Activated CD8-positive, alpha-beta memory T cell treated with anti-CD3 and anti-CD28 coated beads for 24 hours (primary cell): ENCODE data around the gene ZNF536.
"Not testable (repeated sequence)": the region's sequence is repeated elsewhere in the genome, so short reads cannot be mapped to it uniquely, and the experiment has no call there.

Experiments used
- DNase-seq: peaks from one replicate; pipeline ENCODE4 v3.0.0-alpha.2; 2020

The ZNF536 gene

DNA sequence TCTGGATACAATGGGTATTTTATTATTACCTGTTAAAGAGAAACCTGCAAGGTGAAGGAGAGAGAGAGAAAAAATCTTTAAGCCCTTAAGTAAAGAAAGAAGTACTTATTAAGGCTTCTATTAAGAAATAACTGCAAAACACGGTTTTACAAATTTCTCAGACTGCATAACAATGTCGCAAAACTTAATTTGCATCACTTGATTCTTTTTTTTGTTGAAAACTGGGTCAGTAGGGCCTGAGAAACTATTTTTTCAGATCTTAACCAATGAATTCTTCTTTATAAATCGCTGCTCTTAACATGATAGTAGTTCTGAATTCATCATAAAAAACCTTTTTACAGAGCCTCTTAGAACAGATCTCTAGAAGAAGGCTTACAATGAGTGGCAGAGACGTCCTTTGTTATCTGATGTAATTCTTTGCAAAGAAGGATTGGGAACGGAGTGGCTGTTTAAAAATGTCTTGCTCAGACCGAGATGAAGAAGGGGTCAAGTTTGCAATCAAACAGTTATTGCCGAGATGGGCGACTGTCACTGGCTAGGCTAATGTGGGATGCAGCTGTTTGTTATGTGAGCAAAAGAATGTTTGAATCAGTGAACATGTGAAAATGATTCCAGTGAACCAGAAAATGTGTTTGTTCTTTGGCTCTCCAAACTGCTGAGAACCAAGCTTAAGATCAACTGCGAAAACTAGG lies 76.3 kb downstream of the ZNF536 start:
- DNase-seq: no peak

DNA sequence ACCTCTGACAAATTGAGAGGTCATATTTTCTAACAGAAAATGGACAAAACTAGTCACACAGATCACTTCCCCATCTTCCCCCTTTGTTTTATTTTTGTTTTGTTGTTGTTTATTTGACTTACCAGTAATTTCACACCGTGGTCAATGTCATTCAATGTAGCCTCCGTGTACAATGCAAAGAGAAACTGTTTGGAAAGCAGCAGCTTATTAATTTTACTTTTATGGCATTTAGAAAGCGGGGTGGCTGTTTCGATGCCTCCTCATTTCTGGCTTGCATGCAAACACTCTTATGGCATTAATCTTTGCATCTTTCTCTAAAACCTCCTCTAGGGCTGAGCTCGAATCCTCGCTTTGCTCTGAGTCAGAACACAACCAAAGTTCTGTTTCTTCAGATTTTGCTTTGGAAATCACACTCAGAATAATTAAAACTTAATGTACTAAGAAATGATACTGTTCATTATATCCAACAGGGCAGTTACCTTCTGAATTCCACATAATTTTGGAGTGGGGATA lies 77.0 kb downstream of the ZNF536 start:
- DNase-seq: no peak

DNA sequence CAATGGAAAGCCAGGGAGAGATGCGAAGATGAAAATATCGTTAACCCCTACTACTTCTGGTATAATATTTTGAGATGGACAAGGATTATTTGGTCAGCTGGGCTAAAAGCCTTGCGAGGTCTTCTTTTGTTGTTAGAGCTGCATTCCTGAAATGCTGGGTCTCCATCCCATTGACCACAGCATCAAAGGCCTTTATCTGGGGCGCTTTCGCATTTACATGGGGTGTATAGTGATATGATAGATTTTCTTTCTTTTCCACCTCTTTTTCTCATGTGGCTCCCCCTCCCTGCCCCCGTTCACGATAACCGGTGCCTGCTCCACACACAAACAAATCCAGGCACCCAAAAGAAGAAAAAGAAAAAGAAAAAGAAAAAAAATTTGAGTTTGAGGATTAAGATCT lies 77.5 kb downstream of the ZNF536 start:
- no peak for DNase-seq

DNA sequence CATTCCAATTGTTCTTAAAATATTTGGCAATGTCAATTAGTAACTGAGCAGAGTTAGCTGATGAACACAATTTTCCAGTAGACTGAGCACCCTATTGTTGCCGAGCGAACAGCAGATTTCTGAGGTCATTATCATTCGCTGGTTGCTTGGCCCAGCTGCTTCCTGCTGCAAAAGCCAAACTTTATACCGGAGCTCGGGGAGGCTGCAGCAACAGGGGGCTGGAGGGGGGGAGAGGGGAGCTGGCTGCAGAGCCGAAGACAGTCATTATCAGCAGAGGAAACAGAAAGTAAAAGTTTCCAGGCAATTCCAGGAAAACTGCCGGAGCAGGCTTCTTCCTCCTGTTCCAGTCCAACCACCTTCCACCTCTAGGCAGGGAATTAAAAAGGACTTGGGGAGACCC lies 77.9 kb downstream of the ZNF536 start:
- no peak for DNase-seq

DNA sequence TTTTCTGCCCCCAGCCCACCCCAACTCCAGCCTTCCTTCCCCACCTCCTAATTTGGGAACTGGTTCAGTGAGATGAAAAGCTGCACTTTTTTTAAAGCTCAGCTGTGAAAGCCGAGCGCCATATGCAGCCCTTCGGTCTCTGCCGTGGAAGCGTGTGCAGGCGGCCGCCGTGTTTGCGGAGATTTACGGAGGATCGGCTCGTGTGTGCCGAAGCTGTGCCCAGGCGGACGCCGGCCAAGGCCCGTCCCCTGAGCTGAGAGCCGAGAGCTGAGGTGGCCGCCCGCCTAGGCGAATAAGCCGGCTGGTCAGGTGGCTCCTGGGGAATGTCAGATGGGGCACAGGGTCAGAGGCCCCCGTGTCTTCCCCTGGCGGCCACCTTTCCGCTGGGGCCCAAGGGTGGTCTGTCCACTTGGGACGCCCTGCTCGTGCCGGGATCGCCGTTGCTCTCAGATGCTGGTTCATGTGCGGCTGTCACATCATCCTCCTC lies 78.7 kb downstream of the ZNF536 start:
- no peak for DNase-seq

DNA sequence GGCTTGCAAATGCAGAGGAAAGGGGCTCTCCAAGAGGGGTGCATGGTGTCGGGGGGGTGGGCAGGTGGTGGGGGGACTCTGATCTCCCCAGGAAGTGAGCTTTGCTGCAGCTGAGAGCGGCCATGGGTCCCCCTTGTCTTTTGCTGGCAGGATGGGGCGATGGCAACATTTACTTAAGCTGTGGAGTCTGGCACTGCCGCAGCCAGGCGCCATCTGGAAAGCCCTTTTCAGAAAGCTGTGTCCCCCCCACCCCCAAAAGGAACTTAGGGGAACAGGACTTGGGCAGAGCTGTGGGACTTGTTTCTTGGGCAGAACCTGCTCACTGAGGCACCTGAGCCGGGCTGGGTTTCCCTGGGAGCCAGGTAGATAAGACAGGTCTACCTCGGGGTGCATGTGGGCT lies 80.7 kb downstream of the ZNF536 start:
- no peak for DNase-seq

DNA sequence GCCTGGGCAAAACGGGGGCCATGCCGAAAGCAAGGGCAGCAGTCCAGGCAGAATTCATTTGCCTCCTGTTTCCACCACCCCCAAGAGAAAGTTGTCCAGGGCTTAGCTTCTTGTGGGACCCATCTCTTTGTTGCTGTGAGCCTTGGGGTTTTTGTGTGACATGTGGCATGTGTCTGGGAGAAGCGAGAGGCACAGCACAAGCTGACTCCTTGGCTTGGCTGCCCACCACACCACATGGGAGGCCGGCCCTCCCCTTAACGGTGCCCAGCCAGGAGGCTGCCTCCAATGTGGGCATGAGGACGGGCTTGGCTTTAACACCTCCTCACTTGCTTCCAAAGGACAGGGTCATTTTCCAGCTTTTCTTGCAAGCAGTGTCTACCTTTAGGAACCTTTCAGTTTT lies 81.6 kb downstream of the ZNF536 start:
- DNase-seq: no peak

DNA sequence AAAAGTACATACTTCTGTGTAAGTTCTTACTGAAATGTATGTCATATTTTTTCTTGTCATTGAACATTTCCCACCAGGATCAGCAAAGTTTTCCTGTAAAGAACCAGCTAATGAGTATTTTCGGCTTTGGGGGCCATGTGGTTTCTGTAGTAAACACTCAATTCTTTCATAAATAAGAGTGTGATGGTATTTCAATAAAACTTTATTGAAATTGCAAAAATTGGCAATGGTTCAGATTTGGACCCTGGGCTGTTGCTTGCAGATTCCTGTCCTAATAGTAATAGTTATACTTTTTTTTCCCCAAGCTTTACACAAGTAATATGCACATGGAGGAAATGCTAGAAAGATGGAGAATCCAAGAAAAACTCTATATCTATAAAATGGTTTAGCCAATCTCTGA lies 83.7 kb downstream of the ZNF536 start:
- no peak for DNase-seq

DNA sequence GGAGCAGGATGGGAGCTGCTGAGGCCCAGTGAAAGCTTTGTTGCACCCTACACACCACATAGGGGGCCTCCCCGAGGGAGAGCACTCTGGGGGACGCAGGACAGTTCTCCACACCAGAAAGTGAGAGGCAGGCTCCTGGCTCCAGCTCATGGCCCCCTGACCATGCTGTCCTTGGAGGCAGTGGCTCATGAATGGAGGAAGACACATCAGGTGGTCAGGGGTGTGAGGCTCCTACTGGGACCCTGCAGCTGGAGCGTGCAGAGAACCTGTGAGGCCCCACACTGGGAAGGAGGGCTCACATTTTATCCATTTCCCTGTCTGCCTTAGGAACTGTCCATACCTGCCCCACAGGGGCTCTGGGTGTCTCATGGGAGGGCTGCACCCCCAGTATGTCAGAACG lies 85.3 kb downstream of the ZNF536 start:
- DNase-seq: no peak

DNA sequence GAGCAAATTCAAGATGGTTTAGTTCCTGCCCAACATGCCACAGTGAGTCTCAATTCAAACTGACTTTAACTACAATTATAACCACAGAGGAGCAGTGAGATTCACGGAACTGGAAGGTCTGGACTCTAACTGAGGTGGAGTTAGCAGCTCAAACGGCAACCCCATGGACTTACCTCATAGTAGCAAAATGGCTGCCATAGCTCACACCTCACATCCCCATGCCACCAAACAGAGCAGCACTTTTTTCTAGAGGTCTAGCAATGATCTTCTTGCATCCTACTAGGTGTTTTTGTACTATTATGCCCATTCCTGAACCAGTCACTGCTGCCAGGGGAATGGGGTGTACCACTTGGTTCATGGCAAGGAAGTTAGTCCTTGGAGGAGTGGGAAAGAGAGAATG lies 87.7 kb downstream of the ZNF536 start:
- DNase-seq: no peak

DNA sequence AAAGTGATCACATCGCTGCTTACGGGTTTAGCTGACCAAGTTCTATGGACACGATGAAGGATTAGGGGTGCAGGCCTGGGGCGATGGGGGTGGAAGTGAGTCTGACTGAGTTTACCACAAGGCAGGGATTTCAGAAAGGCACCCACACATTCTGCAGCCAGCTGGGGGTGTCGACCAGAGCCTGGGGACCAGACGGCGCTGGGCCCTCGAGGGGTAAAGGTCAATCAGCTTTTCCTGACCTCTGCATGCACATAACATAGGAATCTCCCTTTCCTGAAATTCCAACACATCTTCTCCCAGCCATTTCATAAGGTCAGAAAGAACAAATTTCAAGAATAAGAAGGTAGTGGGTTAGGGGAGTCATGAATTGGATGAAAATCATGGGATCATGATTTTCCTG lies 92.0 kb downstream of the ZNF536 start:
- DNase-seq: no peak

DNA sequence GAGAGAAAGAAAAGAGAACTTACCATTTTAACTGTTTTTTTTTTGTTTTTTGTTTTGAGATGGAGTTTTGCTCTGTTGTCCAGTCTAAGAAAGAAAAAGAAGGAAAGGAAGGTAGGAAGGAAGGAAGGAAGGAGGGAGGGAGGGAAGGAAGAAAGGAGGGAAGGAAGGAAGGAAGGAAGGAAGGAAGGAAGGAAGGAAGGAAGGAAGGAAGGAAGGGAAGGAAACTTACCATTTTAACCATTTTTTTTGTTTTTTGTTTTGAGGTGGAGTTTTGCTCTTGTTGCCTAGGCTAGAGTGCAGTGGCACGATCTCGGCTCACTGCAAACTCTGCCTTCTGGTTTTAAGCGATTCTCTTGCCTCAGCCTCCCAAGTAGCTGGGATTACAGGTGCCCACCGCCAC lies 94.4 kb downstream of the ZNF536 start:
- DNase-seq: not testable (repeated sequence)

DNA sequence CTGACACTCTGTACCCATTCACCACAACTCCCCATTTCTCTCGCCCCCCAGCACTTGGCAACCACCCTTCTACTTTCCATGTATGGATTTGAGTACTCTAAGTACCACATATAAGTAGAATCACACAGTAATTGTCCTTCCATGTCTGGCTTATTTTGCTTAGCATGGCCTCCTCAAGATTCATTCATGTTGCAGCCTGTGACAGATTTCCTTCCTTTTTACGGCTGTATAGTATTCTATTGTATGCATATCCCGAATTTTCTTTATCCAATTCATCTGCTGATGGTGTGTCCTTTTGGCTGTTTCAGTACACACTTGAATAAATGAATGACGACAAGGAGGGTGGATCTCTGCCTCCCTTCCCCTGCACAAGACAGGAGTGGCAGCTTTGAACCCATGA lies 95.1 kb downstream of the ZNF536 start:
- DNase-seq: no peak

DNA sequence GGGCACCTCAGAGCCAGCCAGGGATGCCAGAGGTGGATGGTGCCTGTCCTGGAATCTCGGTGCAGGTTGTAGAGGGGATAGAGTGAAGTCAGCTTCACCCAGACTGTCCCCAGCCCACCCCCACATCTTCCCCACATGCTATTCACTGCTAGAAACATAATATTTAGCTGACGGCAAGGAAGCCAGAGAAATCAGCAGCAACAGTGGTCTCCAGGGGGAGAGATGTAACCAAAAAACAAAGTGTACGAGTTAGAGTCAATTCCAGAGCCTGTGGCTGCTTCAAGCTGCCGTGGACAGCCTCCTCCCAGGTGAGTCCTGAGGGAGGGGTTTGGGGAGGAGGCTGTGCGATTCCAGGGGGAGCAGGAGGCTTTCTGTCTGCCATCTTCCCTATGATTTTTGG lies 97.6 kb downstream of the ZNF536 start:
- DNase-seq: no peak

DNA sequence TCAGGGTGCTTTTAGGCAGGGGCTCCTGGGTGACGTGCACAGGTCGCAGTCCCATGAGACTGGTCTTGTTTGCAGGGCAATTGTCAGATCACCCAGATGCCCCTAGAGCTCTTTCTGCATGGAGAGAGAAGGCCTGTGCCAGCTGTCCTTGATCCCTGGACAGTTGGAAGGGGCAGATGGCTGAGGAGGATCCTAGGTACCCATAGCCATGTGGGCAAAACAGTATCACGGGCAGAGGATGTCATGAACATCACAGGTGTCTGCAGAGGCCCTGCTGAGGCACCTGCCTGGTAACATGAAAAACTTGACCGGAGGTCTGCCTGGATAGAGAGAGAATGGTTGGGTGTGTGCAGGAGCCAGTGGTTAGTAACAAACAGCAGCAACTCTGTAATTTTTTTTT lies 99.3 kb downstream of the ZNF536 start:
- no peak for DNase-seq

DNA sequence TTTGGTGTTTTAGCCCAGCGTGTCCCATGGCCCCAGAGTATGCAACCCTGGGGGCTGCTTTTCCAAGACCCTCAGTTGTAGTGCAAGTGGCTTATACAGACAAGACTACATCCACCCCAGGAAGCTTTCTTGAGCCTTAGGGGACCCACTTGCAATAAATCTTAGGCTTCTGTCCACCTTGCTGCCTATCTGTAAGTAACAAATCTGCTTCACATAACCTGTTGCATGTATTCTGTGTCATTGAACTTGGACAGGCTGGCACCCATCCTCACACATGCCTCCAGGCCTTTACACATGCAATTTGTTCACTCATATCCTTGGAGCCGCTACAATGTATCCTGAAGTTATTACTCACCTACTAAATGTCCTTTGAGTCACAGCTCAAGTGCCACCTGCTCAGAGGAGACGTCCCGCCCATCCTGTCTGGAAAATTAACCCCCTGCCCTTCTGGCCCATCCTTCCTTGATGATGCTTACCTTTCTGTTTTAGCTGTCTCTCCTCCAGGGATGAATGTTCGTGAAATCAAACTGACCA lies 101.2 kb downstream of the ZNF536 start:
- DNase-seq: no peak

DNA sequence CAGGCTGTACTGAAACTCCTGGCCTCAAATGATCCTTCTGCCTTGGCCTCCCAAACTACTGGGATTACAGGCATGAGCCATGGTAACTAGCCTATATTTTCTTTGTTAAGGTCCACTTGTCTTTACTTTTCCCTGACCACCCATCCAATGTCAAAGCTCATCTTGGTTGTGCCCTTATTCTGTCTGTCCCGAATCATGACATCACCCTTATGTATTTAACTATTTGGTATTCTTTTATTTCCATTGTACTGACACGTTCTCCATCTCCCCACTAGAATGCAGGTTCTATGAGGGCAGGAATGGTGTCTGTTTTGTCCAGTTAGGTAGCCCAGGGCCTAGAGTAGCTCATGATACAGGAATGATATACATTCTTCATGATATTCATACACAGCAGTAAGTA lies 104.8 kb downstream of the ZNF536 start:
- DNase-seq: no peak

DNA sequence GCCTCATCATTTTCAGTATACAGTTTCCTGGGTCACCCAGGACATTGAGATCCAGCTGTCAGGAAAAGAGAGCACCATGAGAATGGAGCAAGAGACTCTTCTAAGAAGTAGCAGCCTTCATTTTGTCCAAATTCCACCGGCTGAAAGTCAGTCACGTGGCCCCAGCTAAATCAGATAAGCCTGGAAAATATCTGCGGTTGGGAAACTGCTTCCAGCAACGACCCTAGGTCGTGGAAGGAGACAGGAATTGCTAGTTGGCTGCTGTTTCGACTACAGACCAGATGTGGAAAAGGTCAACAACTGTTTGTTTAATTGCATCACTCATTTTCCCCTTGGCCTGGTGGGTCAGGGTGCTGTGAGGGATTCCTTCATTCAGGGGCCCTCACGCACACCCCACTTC lies 107.0 kb downstream of the ZNF536 start:
- no peak for DNase-seq

DNA sequence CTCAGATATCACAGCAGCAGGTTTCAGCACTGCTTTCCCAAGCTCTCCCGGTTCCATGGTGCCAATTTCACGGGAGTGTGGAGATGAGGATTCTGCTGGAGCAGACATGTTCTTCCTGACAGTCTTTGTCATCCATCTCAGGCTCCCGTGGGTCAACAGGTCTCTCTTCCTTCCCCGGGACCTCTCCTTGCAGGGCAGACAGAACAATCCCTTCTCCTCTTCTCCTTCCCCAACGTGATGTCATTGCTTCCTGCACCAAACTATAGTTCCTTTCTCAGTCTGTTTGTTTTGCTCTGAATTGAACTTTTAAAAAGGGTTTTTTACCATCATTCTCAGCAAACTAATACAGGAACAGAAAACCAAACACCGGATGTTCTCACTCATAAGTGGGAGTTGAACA lies 107.9 kb downstream of the ZNF536 start:
- DNase-seq: no peak

DNA sequence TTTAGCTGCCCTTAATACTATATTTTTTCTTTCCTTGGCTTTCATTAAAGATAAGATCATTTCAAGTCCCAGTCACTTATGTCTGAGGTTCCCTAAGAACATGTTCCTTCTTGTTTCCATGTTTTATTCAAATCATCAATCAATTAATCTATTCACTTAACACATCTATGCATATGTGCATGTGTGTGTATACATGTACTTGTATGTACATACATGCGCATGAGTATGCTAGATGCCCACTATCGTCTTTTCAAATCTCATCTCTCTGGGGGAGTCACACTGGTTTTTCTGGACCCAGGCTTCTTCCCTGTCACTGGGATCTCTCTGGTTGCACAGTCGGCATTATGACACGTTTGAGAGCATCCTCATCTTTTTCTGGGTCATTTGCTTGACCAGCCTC lies 108.9 kb downstream of the ZNF536 start:
- DNase-seq: no peak

DNA sequence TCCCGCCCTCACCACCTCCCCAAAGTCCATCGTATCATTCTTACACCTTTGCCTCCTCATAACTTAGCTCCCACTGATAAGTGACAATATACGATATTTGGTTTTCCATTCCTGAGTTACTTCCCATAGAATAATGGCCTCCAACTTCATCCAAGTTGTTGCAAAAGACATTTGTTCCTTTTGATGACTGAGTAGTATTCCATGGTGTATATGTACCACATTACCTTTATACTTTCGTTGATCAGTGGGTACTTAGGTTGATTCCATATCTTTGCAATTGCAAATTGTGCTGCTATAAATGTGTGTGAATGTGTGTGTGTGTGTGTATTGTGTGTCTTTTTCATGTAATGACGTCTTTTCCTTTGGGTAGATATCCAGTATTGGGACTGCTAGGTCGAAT lies 109.6 kb downstream of the ZNF536 start:
- DNase-seq: no peak

DNA sequence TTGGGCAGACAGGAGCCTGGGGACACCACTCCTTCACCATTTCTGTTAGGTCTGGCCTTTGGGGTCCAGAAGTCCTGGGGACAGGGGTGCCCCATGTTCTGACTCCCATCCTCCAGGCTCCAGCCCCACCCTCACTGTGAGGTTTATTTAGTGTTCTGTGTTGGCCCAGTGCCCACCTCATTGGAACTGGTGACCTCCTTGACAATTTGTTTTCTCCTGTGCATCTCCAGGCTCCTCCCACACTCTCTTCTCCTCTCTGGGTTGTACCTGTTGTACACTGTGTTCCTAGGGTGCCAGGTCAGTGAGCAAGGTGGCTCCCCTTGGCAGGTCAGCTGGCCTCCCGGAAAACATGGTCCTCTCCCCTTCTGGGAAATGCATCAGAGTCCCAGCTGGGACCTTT lies 110.8 kb downstream of the ZNF536 start:
- no peak for DNase-seq

DNA sequence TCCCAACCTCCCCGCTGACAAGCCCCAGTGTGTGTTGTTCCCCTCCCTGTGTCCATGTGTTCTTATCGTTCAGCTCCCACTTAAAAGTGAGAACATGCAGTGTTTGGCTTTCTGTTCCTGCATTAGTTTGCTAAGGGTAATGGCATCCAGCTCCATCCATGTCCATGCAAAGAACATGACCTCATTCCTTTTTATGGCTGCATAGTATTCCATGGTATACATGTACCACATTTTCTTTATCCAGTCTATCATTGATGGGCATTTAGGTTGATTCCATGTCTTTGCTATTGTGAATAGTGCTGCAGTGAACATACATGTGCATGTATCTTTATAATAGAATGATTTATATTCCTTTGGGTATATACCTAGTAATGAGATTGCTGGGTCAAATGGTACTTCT lies 114.1 kb downstream of the ZNF536 start:
- DNase-seq: not testable (repeated sequence)

DNA sequence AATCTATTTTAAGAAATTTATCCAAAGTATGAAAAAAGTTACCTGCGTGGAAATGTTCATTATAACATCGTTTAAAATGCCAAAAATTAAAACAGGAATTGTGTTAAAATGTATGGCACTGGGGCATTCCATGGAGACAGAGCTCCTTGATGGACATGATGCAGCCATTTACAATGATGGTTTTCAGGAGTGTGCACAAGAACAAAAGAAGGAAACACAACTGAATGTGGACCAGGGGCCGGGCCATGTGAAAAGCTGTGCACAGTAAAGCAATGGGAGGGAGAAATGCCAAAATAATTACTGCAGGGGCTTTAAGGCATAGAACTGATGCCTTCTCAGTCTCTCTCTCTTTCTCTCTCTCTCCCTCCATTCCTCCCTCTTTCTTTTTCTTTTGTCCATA lies 115.0 kb downstream of the ZNF536 start:
- no peak for DNase-seq

DNA sequence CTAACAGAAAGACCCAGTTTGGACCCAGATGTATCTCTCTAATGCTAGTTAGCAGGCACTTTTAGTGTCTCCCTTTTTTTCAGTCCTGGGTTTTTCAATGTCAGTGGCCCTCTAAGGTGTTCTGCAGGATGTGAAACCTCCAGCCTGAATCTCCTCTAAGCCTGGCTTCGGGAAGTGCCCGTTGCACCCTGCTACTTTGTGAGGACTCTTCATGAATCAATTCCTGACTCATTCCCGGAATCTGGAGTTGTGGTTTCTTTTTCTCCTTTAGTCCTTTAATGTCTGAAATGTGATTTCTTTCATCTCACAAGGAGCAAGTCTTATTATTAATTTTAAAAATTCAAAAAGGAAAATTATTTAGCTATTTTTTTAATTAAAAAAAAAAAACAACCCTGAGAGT lies 116.0 kb downstream of the ZNF536 start:
- no peak for DNase-seq
